SK-N-MC (cell line): Measurements from ENCODE around the gene MRPL11.

Experiments used
- EZH2 ChIP-seq: fragments of 200-600 bp; sonication (generic); IDR thresholded peaks from one replicate; pipeline ENCODE4 v1.6.1; 2017; ENCODE audit warnings: antibody characterized with exemption
- POLR2AphosphoS5 ChIP-seq: IDR thresholded peaks from 2 replicates; pipeline ENCODE4 v1.6.1; 2012; ENCODE audit warnings: mild to moderate bottlenecking, low read depth, low read length, borderline replicate concordance

GRCh38 chr11:66420671-66421476, 17.8 kb downstream of the MRPL11 start, which contains the start of gene NPAS4:
- no peak for TF ChIP-seq POLR2AphosphoS5
- TF ChIP-seq EZH2, result no peak
